ENCODE data around the gene CAMK2G.

CAMK2G gene

DNA sequence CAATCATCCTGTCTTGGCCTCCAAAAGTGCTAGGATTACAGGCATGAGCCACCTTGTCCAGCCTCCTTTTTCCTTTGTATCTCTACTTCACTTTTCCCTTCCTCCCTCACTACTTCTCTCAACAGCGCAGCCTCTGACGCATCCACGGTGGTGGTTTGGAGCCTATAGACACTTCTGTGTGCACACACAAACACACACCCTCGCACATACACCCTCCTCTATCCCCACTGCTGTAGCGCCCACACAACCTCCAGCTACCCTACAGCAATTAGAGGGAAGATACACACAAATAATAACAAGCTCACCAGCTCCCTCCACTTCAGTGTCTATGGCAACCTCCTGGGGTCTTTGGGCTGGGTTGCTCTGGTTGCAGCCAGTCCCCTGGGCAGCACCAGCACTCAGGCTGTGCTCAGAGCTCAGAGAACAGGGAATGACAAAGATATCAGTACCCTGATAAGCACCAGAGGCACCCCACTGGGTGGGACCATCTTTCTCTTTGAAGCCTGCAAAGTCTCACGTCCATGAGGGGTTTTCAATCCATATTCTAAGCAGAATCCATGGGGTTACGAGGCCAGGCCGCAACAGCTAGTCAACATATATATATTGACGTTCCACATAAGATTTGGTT, 3.3 kb upstream of the CAMK2G start:
- no peak overlapping the region for H3K27ac ChIP-seq (ENCODE audit: low read length)
- peaks cover 8% of the 10 kb centered on the region for H4K20me1 ChIP-seq (ENCODE audit: insufficient read depth, low read length)
- H3K4me2 ChIP-seq (ENCODE audit: insufficient read depth, low read length): no peak overlapping the region
- TF ChIP-seq, protein P1, sequence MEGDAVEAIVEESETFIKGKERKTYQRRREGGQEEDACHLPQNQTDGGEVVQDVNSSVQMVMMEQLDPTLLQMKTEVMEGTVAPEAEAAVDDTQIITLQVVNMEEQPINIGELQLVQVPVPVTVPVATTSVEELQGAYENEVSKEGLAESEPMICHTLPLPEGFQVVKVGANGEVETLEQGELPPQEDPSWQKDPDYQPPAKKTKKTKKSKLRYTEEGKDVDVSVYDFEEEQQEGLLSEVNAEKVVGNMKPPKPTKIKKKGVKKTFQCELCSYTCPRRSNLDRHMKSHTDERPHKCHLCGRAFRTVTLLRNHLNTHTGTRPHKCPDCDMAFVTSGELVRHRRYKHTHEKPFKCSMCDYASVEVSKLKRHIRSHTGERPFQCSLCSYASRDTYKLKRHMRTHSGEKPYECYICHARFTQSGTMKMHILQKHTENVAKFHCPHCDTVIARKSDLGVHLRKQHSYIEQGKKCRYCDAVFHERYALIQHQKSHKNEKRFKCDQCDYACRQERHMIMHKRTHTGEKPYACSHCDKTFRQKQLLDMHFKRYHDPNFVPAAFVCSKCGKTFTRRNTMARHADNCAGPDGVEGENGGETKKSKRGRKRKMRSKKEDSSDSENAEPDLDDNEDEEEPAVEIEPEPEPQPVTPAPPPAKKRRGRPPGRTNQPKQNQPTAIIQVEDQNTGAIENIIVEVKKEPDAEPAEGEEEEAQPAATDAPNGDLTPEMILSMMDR (IDR thresholded peaks at IDR 0.05; ENCODE audit: borderline replicate concordance, extremely low read depth, low read length, poor library complexity, severe bottlenecking): no peak
- TF ChIP-seq EZH2 (IDR thresholded peaks at IDR 0.05; ENCODE audit: borderline replicate concordance, low read depth, low read length, severe bottlenecking): no peak
- peaks cover 29% of the 10 kb centered on the region for H3K4me1 ChIP-seq (ENCODE audit: insufficient read depth, low read length)
- no peak overlapping the region for H2AFZ ChIP-seq (ENCODE audit: low read depth, low read length)
- H3K9ac ChIP-seq (ENCODE audit: low read depth, low read length): no peak overlapping the region
- H3K4me3 ChIP-seq (ENCODE audit: low read depth in 1 of 2, low read length in 2 of 2): no peak overlapping the region
- peaks cover 13% of the 10 kb centered on the region for H3K27me3 ChIP-seq (ENCODE audit: insufficient read depth, low read length, poor library complexity)
- ATAC-seq (ENCODE audit: insufficient read depth, low read depth): no peak
- H3K79me2 ChIP-seq (ENCODE audit: insufficient read depth, low read length): peaks cover 12% of the 10 kb centered on the region
- DNase-seq: no peak
- peaks cover 1% of the 10 kb centered on the region; the same call in 1 of the 2 replicates for H3K36me3 ChIP-seq (ENCODE audit: insufficient read depth, low read length)
- no peaks in the 10 kb centered on the region for H3K9me3 ChIP-seq (ENCODE audit: insufficient read depth, low read length, severe bottlenecking)

DNA sequence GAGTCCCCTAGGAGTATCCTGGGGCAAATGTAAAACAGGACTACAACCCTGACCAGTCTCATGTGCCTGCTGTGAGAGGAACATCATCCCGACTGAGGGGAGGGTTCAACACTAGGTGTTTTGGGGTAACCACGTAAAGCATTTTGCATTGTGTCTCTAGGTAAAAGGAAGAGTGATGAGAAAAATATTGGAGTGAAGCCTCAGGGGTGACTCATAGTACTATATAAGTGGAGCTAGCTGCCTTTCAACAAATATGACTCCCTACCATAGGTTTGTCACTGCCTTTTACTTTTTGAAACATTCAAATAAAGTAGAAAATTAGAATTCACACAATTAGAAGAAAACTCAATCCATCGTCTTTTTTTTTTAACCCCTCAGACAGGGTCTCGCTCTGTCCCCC, 2.6 kb upstream of the CAMK2G start:
- DNase-seq (no peak), ATAC-seq (ENCODE audit: insufficient read depth, low read depth) (no peak)
- H3K4me3 ChIP-seq (ENCODE audit: low read depth in 1 of 2, low read length in 2 of 2): no peak overlapping the region
- peaks cover 13% of the 10 kb centered on the region for H3K27me3 ChIP-seq (ENCODE audit: insufficient read depth, low read length, poor library complexity)
- no peaks in the 10 kb centered on the region for H3K9me3 ChIP-seq (ENCODE audit: insufficient read depth, low read length, severe bottlenecking)
- no peak for TF ChIP-seq EZH2 (IDR thresholded peaks at IDR 0.05; ENCODE audit: borderline replicate concordance, low read depth, low read length, severe bottlenecking)
- no peak overlapping the region for H2AFZ ChIP-seq (ENCODE audit: low read depth, low read length)
- no peak overlapping the region for H3K27ac ChIP-seq (ENCODE audit: low read length)
- H3K4me1 ChIP-seq (ENCODE audit: insufficient read depth, low read length): peaks cover 36% of the 10 kb centered on the region
- peaks cover 8% of the 10 kb centered on the region for H3K36me3 ChIP-seq (ENCODE audit: insufficient read depth, low read length)
- no peak overlapping the region for H3K4me2 ChIP-seq (ENCODE audit: insufficient read depth, low read length)
- peaks cover 19% of the 10 kb centered on the region for H3K79me2 ChIP-seq (ENCODE audit: insufficient read depth, low read length)
- no peak overlapping the region for H3K9ac ChIP-seq (ENCODE audit: low read depth, low read length)
- peaks cover 14% of the 10 kb centered on the region for H4K20me1 ChIP-seq (ENCODE audit: insufficient read depth, low read length)

DNA sequence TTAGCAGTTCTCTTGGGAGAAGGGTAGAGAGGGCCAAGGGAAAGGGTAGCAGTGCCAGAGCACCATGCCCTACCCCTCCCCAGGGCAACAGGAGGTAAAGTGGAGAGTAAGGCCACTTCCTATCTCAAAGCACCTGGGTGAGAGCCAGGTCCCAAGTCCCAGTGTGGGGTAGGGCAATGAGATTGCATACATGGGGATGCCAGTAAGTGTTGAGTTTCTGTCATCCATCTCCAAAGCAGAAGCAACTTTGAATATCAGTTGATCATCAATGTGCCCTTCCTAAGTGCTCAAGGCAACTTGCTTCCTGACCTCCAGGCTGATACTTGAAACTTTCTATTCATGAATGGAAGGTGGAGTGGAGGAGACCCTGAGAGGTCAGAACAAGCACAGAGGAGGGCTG, 2.2 kb upstream of the CAMK2G start:
- no peak overlapping the region for H3K4me2 ChIP-seq (ENCODE audit: insufficient read depth, low read length)
- H3K4me1 ChIP-seq (ENCODE audit: insufficient read depth, low read length): peaks cover 40% of the 10 kb centered on the region
- H4K20me1 ChIP-seq (ENCODE audit: insufficient read depth, low read length): peaks cover 18% of the 10 kb centered on the region
- ATAC-seq (ENCODE audit: insufficient read depth, low read depth) (no peak), DNase-seq (no peak)
- H3K9me3 ChIP-seq (ENCODE audit: insufficient read depth, low read length, severe bottlenecking): no peaks in the 10 kb centered on the region
- no peak overlapping the region for H2AFZ ChIP-seq (ENCODE audit: low read depth, low read length)
- no peak for TF ChIP-seq EZH2 (IDR thresholded peaks at IDR 0.05; ENCODE audit: borderline replicate concordance, low read depth, low read length, severe bottlenecking)
- TF ChIP-seq, protein P1 (IDR thresholded peaks at IDR 0.05; ENCODE audit: borderline replicate concordance, extremely low read depth, low read length, poor library complexity, severe bottlenecking): no peak
- no peak overlapping the region for H3K4me3 ChIP-seq (ENCODE audit: low read depth in 1 of 2, low read length in 2 of 2)
- H3K9ac ChIP-seq (ENCODE audit: low read depth, low read length): no peak overlapping the region
- no peak overlapping the region for H3K27ac ChIP-seq (ENCODE audit: low read length)
- H3K36me3 ChIP-seq (ENCODE audit: insufficient read depth, low read length): peaks cover 12% of the 10 kb centered on the region
- H3K79me2 ChIP-seq (ENCODE audit: insufficient read depth, low read length): peaks cover 22% of the 10 kb centered on the region
- peaks cover 13% of the 10 kb centered on the region for H3K27me3 ChIP-seq (ENCODE audit: insufficient read depth, low read length, poor library complexity)

DNA sequence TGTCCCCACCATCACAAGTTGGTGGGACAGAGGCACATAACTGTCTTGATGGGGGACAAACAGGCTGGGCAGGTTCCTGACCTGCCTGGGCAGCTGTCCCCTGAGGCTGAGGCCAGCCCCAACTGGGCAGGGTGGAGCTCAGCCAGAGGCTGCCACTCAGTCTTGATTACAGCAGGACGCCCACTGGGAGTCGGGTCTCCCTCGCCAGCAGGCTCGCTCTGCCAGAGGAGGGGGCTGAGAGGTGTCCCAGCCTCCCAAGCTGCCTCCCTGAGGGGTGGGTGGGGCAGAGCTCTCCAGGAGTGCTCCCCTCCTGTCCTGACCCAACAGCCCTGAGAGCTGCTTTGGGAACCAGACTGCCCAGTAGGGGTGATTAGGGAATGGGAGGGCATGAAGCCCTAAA, 1.8 kb upstream of the CAMK2G start:
- Histone ChIP-seq H3K27me3 (ENCODE audit: insufficient read depth, low read length, poor library complexity) (peaks cover 13% of the 10 kb centered on the region), H3K4me1 (ENCODE audit: insufficient read depth, low read length) (peaks cover 44% of the 10 kb centered on the region), H3K9ac (ENCODE audit: low read depth, low read length) (no peak overlapping the region), H2AFZ (ENCODE audit: low read depth, low read length) (no peak overlapping the region), H3K79me2 (ENCODE audit: insufficient read depth, low read length) (peaks cover 26% of the 10 kb centered on the region), H3K4me2 (ENCODE audit: insufficient read depth, low read length) (no peak overlapping the region), H3K27ac (ENCODE audit: low read length) (no peak overlapping the region), H3K36me3 (ENCODE audit: insufficient read depth, low read length) (peaks cover 16% of the 10 kb centered on the region), H3K4me3 (ENCODE audit: low read depth in 1 of 2, low read length in 2 of 2) (no peak overlapping the region), H3K9me3 (ENCODE audit: insufficient read depth, low read length, severe bottlenecking) (no peaks in the 10 kb centered on the region), H4K20me1 (ENCODE audit: insufficient read depth, low read length) (peaks cover 22% of the 10 kb centered on the region)
- DNase-seq (no peak), ATAC-seq (ENCODE audit: insufficient read depth, low read depth) (no peak)
- no peak for TF ChIP-seq EZH2 (IDR thresholded peaks at IDR 0.05; ENCODE audit: borderline replicate concordance, low read depth, low read length, severe bottlenecking)
- TF ChIP-seq, protein P1 (IDR thresholded peaks at IDR 0.05; ENCODE audit: borderline replicate concordance, extremely low read depth, low read length, poor library complexity, severe bottlenecking): no peak
